ENCODE data around the gene FGD6. TPM values are rescaled to one million over a fixed set of nuclear protein-coding genes. Genes with fewer than 3 reads are reported as not detected.
"Not testable (repeated sequence)": the region's sequence is repeated elsewhere in the genome, so short reads cannot be mapped to it uniquely, and the experiment has no call there.

Gene FGD6
- total RNA-seq, 4 donors from 2014 or later: 25.0 to 37.0 (median 32.1) TPM

DNA sequence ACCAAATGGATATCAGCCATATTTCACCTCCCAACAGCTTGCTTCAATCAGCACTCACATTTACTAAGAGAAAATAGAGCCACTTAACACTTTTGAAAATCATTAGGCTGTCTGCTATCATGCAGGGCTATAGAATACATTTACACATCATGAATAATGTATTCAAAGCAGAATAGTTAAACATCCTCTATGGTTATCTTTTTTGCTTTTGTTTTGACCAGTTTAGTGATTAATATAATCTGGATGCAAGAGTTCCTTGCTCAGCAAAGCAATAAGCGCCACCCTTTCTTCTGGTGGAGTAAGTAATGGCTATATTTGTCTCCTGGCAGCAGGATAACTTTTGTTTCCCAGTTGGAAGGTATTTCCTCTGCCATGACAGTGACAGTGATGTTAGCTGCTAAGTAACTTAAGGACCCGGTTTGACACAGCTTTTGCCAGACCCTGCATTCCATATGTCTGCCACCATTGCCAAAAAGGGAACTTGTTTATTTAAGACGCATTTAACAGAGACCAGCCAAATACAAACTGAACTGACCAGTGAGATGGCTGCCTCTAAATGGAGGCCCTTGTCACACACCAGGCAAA, 73.6 kb downstream of the FGD6 start:
- peaks cover 0 to 8% (median 4%) of the 10 kb centered on the region in 4 donors for H3K4me1 ChIP-seq
- in situ Hi-C loops (cut with MboI; ENCODE audit: low pct_ligation_motif_present in 1 of 4, low pct_unique_long_range_greater_than_20kb in 1 of 4, low sequenced_read_pairs in 3 of 4): no loop called here
- no peak for DNase-seq
- 52 to 68% methylated on average over 2 to 3 of the region's 3 CpGs for whole genome bisulfite sequencing, 2 donors (ENCODE audit: low coverage in 1 of 2)
- H3K36me3 ChIP-seq: no peaks in the 10 kb centered on the region
- no peak for TF ChIP-seq POLR2AphosphoS5 (IDR thresholded peaks at IDR 0.05)
- TF ChIP-seq EP300 (IDR thresholded peaks at IDR 0.05; ENCODE audit: low read depth): no peak
- TF ChIP-seq, protein P1, sequence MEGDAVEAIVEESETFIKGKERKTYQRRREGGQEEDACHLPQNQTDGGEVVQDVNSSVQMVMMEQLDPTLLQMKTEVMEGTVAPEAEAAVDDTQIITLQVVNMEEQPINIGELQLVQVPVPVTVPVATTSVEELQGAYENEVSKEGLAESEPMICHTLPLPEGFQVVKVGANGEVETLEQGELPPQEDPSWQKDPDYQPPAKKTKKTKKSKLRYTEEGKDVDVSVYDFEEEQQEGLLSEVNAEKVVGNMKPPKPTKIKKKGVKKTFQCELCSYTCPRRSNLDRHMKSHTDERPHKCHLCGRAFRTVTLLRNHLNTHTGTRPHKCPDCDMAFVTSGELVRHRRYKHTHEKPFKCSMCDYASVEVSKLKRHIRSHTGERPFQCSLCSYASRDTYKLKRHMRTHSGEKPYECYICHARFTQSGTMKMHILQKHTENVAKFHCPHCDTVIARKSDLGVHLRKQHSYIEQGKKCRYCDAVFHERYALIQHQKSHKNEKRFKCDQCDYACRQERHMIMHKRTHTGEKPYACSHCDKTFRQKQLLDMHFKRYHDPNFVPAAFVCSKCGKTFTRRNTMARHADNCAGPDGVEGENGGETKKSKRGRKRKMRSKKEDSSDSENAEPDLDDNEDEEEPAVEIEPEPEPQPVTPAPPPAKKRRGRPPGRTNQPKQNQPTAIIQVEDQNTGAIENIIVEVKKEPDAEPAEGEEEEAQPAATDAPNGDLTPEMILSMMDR (IDR thresholded peaks at IDR 0.05): no peak
- TF ChIP-seq POLR2A (IDR thresholded peaks at IDR 0.05): no peak
- no peaks in the 10 kb centered on the region for H3K27me3 ChIP-seq
- H3K27ac ChIP-seq: peak overlapping the region in 3 of 4 donors; percentile 7 to 33 (median 28)
- H3K4me3 ChIP-seq: no peak overlapping the region
- H3K9me3 ChIP-seq: no peaks in the 10 kb centered on the region
- intact Hi-C loops (cut with DNase I; ENCODE audit: low total_unique reads): no loop called here

DNA sequence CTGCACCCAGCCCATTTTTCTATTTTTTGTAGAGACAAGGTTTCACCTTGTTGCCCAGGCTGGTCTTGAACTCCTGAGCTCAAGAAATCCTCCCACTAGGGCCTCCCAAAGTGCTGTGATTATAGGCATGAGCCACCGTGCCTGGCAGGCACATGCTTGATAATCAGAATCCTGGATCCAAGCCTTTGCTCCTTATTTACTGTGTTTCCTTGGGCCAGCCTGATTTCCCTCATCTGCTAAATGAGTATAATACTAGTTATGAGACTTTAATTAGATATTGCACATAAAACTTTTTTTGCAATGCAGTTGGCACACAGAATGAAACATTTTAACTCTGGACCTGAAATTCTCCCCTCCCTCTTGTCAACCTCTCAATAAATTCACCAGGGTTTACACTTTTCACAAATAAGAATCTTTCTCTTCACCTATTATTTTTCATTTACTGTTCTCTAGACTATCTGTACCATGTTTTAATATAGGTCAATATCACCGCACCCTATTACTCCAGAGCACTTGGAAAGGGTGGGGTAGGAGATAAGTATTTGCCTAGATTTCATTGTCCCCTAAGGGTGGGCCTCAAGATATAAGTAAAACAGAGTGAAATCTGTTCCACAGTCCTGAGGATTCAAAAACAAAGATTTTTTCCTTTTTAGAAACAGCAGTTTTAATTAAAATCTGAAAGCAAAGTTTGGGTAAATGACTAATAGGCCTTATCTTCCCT, 74.7 kb downstream of the FGD6 start:
- no peak for TF ChIP-seq POLR2A (IDR thresholded peaks at IDR 0.05)
- TF ChIP-seq EP300 (IDR thresholded peaks at IDR 0.05; ENCODE audit: low read depth): no peak
- TF ChIP-seq, protein P1 (IDR thresholded peaks at IDR 0.05): no peak
- TF ChIP-seq POLR2AphosphoS5 (IDR thresholded peaks at IDR 0.05): no peak
- no peak overlapping the region for H3K4me3 ChIP-seq
- H3K36me3 ChIP-seq: no peaks in the 10 kb centered on the region
- peaks cover 0 to 8% (median 4%) of the 10 kb centered on the region in 4 donors for H3K4me1 ChIP-seq
- no peak for DNase-seq
- H3K27me3 ChIP-seq: no peaks in the 10 kb centered on the region
- WGBS, 2 donors (ENCODE audit: low coverage in 1 of 2): 82 to 83% methylated on average over 1 to 2 of the region's 2 CpGs
- no peaks in the 10 kb centered on the region for H3K9me3 ChIP-seq
- H3K27ac ChIP-seq: no peak overlapping the region
- in situ Hi-C loops (cut with MboI; ENCODE audit: low pct_ligation_motif_present in 1 of 4, low pct_unique_long_range_greater_than_20kb in 1 of 4, low sequenced_read_pairs in 3 of 4): no loop called here
- intact Hi-C loops (cut with DNase I; ENCODE audit: low total_unique reads): no loop called here

DNA sequence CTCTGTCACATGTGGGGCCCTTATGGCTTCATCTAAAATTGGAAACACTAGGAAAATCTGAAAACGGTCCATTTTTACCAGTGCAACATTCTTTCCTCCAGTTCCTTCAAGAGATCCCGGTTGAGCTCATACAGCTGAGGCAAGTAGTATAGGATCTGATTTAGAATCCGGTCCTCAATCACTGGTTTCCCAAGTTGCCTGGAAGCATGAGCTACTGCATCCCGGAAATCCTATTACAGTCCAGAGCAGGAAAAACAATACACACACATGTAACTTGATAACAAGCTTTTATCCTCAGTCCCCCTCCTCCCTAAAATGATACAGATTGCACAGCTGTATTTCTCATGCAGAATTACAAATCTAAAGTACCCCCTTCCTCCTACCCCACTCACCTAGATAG, 76.0 kb downstream of the FGD6 start:
- in situ Hi-C loops (cut with MboI; ENCODE audit: low pct_ligation_motif_present in 1 of 4, low pct_unique_long_range_greater_than_20kb in 1 of 4, low sequenced_read_pairs in 3 of 4): no loop called here
- DNase-seq: no peak
- H3K4me1 ChIP-seq: peaks cover 0 to 8% (median 4%) of the 10 kb centered on the region in 4 donors
- intact Hi-C loops (cut with DNase I; ENCODE audit: low total_unique reads): no loop called here
- WGBS, 2 donors (ENCODE audit: low coverage in 1 of 2): 83 to 87% methylated on average over 4 of the region's 4 CpGs
- no peak for TF ChIP-seq POLR2A (IDR thresholded peaks at IDR 0.05)
- H3K27ac ChIP-seq: no peak overlapping the region
- no peaks in the 10 kb centered on the region for H3K9me3 ChIP-seq
- no peaks in the 10 kb centered on the region for H3K36me3 ChIP-seq
- H3K27me3 ChIP-seq: no peaks in the 10 kb centered on the region
- H3K4me3 ChIP-seq: no peak overlapping the region

DNA sequence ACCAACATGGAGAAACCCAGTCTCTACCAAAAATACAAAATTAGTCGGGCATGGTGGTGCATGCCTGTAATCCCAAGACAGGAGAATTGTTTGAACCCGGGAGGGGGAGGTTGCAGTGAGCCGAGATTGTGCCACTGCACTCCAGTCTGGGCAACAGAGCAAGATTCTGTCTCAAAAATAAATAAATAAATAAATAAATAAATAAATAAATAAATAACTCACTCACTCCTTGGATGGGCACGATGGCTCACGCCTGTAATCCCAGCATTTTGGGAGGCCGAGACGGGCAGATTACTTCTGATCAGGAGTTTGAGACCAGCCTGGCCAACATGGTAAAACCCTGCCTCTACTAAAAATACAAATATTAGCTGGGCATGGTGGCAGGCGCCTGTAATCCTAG, 79.2 kb downstream of the FGD6 start:
- H3K36me3 ChIP-seq; H3K27ac ChIP-seq; H3K9me3 ChIP-seq; H3K4me3 ChIP-seq; H3K27me3 ChIP-seq; intact Hi-C loops (cut with DNase I; ENCODE audit: low total_unique reads); in situ Hi-C loops (cut with MboI; ENCODE audit: low pct_ligation_motif_present in 1 of 4, low pct_unique_long_range_greater_than_20kb in 1 of 4, low sequenced_read_pairs in 3 of 4); DNase-seq; H3K4me1 ChIP-seq: not testable (repeated sequence)
- WGBS, 2 donors (ENCODE audit: low coverage in 1 of 2): 94 to 100% methylated on average over 2 to 8 of the region's 8 CpGs

DNA sequence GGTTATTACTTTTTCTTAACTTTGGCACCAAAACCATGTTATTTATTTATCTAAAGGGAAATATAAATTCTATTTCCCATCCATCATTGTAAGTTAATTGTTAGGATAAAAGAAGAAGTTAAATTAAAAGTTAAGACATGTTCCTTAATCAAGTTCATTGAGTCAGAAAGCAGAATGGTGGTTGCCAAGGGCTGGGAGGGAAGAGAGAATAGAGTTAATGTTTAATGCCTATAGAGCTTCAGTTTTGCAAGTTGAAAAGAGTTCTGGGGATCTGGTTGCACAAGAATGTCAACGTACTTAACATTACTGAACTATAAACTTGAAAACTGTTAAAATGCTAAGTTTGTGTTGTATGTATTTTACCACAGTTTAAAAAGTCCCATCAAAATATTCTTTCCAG, 80.7 kb downstream of the FGD6 start:
- H3K4me3 ChIP-seq: no peak overlapping the region
- 25 to 61% methylated on average over 1 of the region's 1 CpG for WGBS, 2 donors (ENCODE audit: low coverage in 1 of 2)
- H3K4me1 ChIP-seq: no peaks in the 10 kb centered on the region
- in situ Hi-C loops (cut with MboI; ENCODE audit: low pct_ligation_motif_present in 1 of 4, low pct_unique_long_range_greater_than_20kb in 1 of 4, low sequenced_read_pairs in 3 of 4) (no loop called here), intact Hi-C loops (cut with DNase I; ENCODE audit: low total_unique reads) (no loop called here)
- H3K9me3 ChIP-seq: no peaks in the 10 kb centered on the region
- H3K36me3 ChIP-seq: peaks cover 0 to 4% (median 0%) of the 10 kb centered on the region in 4 donors
- TF ChIP-seq POLR2A (IDR thresholded peaks at IDR 0.05): no peak
- TF ChIP-seq POLR2AphosphoS5 (IDR thresholded peaks at IDR 0.05): no peak
- no peak for TF ChIP-seq EP300 (IDR thresholded peaks at IDR 0.05; ENCODE audit: low read depth)
- TF ChIP-seq, protein P1 (IDR thresholded peaks at IDR 0.05): no peak
- DNase-seq: no peak
- H3K27ac ChIP-seq: no peak overlapping the region
- H3K27me3 ChIP-seq: no peaks in the 10 kb centered on the region

All from transverse colon (tissue), 4 donors.